Dedifferentiated amniotic fluid mesenchymal stem cell (primary cell): Measurements from ENCODE around the gene NACC1.
A peak's percentile ranks its signal among the peaks of the same experiment; 100 is the strongest.

ENCODE experiments used
- DNase-seq: peaks from one replicate; pipeline ENCODE4 v3.0.0-alpha.2; 2016; ENCODE audit errors: extremely low spot score

Gene NACC1

DNA sequence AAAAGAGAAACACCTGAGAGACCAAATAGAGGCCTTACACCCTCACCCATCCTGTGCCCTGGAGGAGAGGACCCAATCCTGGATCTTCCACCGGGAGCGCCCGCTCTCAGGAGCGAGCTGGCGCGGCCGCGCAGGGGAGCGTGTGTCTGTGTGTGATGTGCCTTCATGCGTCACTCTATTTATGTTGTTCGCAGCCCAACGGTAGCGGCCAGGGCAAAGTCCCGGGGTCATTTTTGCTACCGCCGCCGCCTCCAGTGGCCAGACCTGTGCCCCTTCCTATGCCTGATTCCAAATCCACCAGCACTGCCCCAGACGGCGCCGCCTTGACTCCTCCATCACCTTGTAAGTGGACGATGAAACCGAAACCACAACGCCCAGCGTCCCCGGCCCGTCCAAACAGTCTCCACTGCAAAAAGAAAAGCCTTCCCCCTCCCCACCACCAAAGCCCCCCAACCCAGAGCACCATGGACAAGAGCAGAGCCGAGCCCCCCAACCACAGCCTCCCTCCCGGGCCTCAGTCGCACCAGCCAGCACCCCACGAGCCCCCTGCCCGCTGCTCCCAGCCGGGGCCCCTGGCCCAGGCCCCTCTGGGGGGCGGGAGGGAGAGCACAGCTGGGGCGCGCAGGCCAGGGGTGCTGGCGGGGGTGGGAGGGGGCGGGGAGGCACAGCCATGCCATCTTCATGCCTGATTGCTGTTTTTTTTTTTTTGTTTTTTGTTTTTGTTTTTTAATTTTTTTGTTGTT, 30.1 kb upstream of the NACC1 start:
- DNase-seq = no peak

DNA sequence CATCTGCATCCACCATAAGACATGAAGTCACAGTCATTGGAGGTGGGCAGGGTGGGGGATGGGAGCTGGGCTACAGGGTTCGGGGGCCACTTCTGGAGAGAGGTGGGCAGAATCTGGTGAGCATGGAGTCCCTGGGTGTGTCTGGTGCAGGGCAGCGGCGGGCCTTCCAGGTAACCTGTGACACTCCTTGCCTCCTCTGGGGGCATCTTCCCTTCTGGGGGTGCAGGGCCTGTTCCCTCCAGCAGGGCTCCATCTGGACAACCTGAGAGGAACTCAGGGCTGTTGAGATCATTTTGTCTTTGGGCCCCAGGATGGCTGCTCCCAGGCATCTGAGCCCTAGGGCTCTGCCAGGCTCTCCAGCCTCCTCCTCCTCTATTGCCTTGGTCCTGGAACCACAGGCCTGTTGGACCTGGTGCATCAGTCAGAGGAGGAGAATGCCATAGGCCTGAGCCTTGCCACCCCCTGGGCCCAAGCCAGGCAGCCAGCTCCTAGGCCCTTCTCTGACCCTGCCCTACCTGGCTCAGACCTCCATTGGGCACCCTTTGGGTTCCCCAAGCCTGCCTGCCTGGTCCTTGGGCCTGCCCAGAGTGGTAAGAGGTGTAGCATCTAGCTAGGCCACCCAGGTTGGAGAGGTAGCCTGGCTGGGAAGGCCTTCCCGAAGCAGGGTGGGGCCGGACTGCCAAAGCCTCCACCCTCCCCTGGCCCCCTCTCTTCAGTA, 28.8 kb upstream of the NACC1 start:
- DNase-seq = no peak

DNA sequence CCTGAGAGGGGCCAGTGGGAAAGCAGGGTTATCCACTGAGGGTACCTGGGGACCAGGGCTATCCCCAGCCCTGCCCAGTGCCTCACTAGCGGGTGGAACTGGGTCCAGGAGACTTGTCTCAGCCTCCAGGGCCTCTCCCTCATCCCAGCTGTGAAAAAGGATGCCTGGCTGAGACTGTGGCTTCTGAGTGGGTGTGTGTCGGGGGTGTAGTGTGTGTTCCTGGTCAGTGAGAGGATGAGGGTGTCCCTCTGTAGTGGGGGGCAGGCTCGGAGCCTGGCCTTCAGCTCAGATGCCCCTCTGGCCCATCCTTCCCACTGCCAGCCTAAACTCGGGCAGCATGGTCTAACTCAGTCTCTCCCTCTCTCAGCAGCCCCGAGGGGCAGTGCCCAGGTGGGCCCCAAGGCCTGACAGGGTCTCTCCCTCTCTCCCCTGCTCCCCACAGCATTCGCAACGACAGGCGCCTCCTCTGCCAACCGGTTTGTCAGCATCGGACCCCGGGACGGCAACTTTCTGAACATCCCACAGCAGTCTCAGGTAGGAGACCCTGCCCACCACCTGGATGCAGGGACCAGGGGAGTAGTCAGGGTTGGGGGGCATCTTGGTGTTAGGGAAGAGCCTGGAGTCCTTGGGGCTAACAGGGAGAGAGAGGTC, 28.1 kb upstream of the NACC1 start:
- DNase-seq = no peak

DNA sequence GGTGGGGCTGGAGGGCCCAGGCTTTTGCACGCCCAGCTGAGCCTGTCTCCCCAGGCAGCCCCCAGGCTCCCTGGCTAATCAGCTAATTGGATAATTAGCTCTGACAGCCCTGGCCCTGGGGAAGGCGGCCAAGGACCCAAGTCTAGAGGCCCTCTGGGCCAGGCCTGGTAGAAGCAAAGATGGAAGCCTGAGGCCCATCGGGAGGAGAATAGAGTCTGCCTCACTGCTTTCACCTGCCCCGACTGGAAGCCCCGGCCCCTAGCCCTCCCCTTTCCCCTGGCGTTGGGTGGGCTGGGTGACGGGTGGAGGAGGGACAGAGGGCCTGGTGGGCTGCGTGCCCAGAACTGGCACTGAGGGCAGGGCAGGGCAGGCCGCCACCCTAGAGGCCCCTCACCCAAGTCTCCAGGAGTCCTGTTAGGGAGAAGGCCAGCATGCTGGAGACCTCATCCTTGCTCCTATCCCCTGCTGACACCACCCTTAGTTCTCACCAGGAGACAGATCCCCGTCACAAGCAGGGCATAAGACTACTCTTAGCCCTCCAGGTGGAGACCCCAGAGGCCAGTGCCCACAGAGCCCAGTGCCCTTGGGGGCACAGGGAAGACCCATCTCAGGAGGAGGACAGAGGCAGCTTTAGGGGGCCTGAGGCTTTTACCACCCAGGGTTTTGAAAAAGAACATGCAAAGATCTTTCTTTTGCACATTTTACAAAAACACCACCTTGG, 27.4 kb upstream of the NACC1 start:
- no peak for DNase-seq

DNA sequence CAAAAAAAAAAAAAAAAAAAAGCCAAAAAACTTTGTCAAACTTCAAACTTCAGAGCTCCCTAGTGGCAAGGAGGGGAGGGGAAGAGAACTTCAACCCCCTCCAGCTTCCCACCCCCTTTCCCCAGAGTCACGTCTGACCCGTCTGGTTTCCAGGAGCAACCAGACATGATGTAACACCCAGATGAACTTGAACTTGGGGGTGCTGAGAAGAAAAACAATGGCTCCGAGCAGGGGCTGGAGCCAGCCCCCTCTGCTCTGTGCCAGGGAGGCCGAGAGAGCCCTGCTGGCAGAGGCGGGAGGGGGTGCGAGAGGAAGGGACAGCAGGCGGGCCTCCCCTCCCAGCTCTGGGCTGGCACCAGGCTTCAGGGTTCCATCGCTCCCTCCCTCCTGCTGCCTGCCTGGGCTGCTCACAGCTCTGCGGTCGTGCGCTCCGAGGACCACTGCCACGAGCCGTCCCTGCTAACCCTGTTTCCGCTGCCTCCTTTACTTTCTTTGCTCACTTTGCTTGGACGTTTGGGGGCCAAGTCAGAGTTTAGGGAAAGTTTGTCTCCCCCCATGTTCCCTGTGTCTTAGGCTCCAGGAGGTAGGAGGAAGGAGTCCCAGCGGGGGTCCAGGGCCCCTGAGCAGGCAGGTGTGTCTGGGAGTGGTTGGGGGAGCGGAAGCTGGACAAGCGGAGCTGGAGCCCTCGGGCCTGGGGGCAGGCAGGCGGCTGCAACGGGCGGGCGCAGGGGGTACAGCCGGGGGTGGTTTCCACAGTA, 26.5 kb upstream of the NACC1 start:
- DNase-seq = peak; percentile 48

DNA sequence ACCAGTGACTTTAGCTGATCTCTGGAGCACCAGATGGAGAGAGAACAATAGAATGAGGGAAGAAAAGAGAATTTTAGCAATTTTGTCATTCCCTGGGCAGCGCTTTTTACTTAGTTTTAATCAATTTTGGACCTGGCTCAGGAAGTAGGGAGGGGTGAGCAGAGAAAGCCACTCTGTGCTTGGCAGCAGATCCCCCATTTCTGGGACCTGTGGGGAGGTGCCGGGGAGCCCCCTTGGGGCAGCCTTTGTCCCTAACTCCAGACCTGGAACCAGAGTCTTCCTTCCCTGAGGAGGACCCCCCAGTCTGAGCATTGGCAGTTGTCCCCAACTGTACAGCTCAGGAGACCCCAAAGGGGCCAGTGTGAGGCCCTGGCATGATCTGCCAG, 25.9 kb upstream of the NACC1 start:
- DNase-seq = no peak

DNA sequence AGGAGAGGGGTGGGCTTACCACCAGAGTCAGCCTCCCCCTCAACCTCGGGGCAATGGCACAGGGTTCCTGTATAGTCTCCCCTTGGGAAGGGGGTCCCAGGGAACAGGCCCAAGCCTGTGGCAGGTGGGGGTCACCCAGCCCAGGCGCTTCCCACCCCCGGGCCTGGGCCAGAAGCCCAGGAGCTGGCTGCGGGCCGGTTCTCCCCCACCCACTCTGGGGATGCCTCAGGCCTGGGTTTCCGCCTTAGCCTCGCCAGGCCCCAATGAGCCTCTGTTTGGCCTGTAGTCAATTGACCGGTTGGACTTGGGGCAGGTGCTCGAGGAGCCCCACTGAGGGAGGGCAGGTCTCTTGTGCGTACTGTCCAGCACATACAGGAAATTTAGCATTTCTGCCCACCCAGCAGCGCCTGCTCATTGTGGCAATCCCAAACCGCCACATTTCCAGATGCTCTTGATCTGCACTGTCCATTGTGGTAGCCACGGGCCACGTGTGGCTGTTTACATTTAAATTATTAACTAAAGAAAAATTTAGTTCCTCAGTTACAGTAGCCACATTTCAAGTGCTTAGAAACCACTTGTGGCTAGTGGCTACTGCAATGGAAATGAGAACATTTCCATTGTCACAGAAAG, 25.3 kb upstream of the NACC1 start:
- no peak for DNase-seq

DNA sequence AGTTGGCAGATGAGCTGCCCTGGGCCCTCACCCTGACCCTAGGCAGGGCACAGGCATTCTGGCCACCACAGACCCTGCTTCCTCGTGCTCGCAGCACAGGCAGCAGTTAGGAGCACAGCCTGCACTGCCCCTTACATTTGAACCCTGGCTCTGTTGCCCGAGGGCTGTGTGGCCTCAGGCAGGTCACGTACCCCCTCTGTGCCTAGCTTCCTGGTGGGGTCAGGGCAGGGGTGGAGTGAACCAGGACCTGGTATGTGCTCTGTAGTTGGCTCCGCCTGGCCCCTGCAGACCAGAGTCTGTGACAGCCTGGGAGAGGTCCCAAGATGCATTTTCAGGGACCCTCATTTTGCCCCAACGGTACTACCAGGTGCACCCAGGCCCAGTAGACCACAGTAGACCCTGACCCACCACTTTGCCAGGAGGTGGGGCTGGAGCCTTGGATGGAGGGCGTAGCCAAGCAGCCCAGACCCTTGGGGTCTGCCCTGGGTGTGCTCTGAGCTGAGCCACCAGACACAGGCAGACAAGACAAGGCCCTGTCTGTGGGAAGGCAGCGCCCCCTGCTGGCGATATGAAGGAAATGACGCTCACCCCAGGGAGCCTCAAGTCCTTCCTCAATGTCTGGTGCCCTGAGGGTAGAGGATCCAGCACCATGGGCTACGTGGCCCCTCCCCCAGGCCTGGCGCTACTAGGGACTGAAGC, 24.5 kb upstream of the NACC1 start:
- DNase-seq = peak; percentile 84

DNA sequence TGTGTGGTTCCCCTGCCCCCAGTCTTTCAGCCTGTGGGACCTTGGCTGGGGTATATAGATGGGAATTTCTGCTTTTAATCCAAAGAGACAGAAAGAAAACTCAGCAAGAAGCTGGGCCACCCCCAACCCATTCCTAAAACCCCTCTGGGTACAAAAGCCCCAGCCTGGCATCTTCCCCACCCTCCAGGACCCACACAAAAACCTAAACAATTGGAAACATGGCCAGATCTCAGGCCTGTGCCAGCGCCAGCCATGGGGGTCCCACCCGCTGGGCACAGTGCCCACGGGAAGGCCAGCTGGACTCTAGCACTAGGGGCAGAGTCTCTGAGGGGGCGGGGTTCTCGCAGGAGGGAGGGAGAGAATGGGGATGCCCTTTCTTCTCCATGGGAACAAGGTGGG, 24.0 kb upstream of the NACC1 start:
- DNase-seq = no peak

DNA sequence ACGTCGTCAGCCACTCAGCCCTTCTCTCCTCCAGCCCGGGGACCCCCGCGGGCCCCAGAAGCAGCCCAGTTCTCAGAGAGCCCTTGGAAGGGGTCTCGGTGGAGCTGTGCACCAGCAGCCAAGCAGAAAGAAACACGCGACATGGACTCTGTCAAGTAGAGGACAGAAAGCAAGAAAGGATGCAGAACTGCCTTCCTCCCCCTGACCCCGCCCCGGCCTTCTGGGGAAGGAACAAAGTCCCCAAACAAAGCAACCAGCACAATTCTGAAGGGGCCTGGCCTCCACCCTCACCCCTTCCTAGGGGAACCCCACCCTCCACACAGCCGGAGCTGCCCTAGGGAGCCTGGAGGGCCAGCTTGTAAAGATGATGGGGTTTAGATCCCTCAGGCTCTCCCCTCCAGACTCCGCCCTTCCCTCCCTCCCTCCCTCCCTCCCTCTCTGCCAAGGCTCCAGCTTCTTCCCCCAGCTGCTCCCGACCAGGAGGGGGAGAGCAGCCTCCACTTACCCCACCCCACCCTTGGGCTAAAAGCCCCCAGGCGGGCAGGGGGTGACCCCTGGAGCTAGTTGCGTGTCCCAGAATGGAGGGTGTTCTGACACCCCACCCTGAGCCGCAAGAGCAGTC, 23.2 kb upstream of the NACC1 start:
- no peak for DNase-seq

DNA sequence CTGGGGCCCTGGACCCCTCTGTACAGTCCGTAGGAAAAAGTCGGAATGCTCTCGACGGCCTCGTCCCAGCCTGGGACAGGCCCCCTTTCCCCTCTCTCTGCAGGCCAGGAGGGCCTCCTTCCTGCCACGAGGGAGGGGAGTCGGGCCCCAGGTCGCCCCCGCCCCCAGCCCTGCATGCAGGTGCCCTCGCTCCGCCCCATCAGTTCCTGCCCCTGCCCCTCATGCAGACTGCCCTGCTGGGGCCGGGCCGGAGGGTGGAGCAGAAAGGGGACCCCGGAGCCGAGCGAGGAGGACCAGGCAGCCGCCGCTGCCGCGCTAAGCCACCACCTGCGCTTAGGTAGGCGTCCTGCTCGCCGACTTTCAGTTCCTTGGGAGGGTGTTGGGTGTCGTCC, 22.7 kb upstream of the NACC1 start:
- no peak for DNase-seq

DNA sequence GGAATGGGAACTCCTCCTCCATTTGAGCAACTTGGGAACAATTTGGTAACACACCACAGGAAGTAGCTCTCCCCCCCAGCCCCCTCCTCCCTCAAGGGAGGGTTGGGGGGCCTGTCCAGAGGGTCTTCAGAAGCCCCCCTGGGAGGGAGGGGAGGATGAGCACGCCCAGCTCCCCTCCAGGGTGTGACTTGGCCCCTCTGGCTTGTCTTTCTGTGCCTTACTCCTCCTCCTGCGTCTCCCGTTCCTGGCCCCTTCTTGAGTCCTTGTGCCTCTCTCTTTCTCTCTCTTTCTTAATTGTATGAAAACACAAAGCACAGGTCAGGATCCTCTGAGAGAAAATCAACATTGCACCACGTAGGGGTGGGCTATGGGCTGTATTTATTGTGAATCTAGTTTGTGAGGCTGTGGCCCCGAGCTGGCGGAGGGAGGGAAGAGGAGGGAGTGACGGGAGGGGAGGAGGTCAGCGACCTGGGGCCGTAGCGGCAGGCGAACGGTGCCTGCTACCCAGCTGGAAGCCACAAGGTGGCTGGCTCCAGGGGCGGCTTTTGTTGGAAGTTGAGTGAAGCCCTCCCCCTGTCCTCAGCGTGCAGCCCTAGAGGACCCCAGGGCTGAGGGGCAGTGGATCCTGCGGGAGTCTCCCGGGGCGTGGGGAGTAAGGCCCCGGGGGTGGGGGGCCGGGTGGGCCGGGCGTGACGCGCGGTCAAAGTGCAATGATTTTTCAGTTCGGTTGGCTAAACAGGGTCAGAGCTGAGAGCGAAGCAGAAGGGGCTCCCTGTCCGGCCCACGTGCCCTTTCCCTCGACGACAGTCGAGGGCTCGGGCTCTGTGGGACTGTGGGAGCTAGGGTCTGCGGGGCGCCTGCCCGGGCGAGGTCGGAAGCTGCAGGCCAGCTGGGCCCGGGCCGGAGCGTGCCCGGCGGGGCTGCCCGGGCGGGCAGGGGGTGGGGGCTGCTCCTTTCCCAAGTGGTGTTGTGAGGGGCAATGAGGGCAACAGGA, 21.8 kb upstream of the NACC1 start:
- no peak for DNase-seq

DNA sequence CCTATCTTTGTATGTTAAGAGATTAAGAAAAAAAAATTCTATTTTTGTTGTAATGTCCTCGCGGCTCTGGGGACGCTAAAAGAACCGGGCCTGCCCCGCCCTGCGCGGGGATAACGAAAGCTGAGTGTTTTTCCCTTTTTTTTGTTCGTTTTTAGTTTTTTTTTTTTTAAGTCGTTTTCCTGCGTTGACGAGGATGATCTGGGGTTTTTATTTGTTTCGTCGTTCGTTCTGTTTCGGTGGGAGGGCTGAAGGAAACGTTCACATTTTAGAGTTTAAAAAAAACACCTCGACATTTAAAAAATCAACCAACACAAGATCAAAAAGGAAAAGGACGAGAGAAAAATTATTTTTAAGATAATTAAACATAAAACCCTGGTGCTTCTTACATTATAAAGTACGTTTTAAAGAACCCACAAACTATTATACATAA, 21.0 kb upstream of the NACC1 start:
- DNase-seq = no peak

DNA sequence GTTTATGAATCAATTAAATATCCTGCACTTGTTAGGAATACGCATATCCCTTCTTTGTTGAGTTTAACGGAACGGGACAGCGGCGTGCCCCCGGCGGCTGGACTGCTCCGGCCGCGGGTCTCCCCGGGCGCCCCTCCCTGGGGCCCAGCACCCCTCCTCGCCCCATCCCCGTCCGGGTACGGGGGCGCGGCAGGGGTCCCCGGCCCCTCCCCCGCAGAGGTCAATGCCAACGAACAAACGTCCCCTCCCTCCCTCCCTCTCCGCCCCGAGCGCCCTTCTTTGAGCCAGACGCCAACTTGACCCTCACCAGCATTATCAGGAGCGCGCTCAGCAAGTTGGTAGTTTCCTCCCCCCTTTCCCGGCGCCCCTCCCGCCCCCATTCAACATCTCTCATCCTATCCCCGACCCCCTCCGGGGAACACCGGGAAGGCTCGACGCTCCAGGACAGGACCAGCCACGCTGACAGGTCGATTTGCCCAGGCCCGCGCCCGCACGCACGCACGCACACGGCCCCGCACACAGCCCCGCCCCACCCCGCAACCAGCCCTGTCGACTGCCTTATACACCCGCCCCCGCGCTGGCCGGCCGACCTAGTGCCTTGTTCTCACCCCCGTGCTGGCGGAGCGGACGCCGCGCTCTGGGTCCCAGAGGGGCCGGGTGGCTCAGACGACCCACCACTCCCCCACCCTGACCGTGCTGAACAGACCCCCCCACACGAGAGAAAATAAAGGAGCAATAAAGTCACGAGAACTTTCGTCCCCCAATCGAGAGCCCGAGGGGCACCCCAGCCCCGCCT, 20.4 kb upstream of the NACC1 start:
- DNase-seq = no peak

DNA sequence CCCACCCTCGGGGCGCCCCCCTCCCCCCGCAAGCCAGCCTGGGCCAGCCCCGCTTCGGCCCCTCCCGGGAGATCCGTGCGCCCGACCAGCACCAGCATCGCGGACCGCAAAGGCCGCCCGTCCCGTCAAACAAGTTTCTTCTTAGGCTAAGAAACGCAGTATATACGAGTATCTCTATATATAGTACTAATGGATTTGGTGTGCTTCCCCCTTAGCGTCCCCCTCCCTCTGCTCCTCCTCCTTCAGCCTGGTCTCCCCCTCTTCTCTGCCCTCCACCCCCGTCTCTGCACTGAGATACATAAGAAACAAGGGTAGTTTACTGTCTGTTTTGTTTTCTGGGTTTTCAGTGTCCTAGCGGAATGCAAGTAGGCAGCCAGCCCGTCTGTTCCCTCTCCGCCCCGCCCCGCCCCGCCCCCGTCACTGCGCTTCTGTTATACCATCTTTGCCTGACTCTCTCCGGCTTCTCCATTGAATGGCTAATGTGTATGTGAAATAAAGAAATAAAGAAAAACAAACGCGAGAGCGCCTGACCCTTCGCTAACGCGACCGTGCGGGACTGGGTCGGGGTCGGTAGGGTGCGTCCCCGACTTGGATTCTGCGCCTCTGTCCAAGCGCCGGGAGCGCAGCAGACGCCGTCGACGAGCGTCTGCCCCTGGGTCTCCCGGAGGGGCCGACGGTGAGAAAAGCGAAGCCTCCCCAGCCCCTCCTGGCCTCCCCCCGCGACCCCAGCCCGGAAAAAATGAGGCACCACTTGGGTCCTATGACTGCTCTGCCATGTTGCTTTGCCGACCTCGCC, 19.6 kb upstream of the NACC1 start:
- DNase-seq = no peak

DNA sequence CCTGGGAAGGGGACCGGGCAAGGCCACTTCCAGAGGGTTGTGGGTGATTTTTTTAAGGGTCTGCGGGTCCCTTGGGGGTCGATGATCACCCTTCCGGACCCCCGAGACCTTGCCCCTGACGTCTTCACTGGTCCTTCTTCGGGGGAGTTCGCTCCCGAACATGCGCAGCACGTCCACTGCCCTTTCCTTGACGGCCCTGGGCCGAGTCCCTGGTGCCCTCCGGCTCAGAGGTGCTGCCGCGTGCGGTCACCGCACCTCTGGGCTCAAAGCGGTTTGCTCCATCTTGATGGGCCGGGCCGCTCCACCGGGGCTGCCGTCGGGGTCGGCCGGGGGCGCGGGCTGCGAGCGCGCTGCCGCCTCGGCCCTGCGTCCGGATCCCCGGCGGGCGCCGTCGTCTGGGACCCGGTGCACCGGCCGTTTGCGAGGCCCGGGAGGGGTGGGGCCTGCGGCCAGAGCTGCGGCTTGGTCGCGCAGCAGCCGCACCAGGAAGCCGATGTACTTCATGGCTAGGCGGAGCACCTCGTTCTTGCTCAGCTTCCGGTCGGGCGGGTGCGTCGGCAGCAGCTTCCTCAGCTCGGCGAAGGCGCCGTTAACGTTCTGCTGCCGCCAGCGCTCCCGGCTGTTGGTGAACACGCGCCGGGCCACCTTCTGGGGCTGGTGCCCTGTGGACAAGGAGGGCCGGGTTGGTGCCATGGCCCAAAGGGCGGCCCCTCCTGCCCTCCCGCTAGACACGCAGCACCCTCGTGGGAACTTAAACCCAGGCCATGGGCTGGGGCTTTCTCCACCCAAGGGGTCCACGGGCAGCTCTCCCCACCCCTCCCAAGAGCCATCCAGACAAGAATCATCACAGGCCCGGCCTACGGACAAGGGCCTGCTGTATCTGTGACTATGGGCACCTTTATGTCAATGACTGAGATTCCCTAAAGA, 18.7 kb upstream of the NACC1 start:
- DNase-seq = no peak
